Neural crest cell (in vitro differentiated cells): ENCODE results near the gene ZKSCAN1. TPM values are rescaled to one million over a fixed set of nuclear protein-coding genes. Genes with fewer than 3 reads are reported as not detected.
"Not testable (repeated sequence)": the region's sequence is repeated elsewhere in the genome, so short reads cannot be mapped to it uniquely, and the experiment has no call there.

Source experiments
- DNase-seq: peaks from one replicate; pipeline ENCODE4 v3.0.0; 2021; ENCODE audit warnings: low read depth, mixed read lengths, low spot score
- H3K27ac Mint-ChIP-seq: one replicate; pipeline ENCODE4 v1.8.0; 2021; ENCODE audit warnings: mild to moderate bottlenecking, mixed read lengths; ENCODE audit not compliant: unreplicated experiment
- H3K27me3 Mint-ChIP-seq: 2 replicates; pipeline ENCODE4 v1.8.0; 2021; ENCODE audit warnings: low read depth, mild to moderate bottlenecking, mixed read lengths
- H3K36me3 Mint-ChIP-seq: 2 replicates; pipeline ENCODE4 v1.8.0; 2021; ENCODE audit warnings: low read depth, mild to moderate bottlenecking, mixed read lengths
- H3K4me1 Mint-ChIP-seq: 2 replicates; pipeline ENCODE4 v1.8.0; 2021; ENCODE audit warnings: mixed read lengths
- H3K4me3 Mint-ChIP-seq: one replicate; pipeline ENCODE4 v1.8.0; 2021; ENCODE audit warnings: mild to moderate bottlenecking, mixed read lengths
- H3K9me3 Mint-ChIP-seq: 2 replicates; pipeline ENCODE4 v1.8.0; 2021; ENCODE audit warnings: mixed read lengths
- long read RNA-seq: library from polyadenylated mRNA; unstranded; transcript quantifications from one replicate; pipeline ENCODE4 v2.0.0, GENCODE V29; 2020
- total RNA-seq: library from RNA; stranded (reverse); gene quantifications from 2 replicates; pipeline ENCODE4 v1.2.1, GENCODE V29; 2021
- TF ChIP-seq, protein P1 (sequence below): fragments of 200-600 bp; sonication (generic); conservative IDR thresholded peaks from 2 replicates; pipeline ENCODE4 v1.5.0; 2021; ENCODE audit warnings: antibody characterized with exemption, mild to moderate bottlenecking

The ZKSCAN1 gene
- 122 and 133 TPM in 2 replicates for total RNA-seq
- long read RNA-seq, full-length matches to known transcripts = 101 of 129 reads
- long read RNA-seq, partial matches to known transcripts = 1 of 129 reads
- long read RNA-seq, other reads (novel, unspliced or antisense) = 27 of 129 reads

DNA sequence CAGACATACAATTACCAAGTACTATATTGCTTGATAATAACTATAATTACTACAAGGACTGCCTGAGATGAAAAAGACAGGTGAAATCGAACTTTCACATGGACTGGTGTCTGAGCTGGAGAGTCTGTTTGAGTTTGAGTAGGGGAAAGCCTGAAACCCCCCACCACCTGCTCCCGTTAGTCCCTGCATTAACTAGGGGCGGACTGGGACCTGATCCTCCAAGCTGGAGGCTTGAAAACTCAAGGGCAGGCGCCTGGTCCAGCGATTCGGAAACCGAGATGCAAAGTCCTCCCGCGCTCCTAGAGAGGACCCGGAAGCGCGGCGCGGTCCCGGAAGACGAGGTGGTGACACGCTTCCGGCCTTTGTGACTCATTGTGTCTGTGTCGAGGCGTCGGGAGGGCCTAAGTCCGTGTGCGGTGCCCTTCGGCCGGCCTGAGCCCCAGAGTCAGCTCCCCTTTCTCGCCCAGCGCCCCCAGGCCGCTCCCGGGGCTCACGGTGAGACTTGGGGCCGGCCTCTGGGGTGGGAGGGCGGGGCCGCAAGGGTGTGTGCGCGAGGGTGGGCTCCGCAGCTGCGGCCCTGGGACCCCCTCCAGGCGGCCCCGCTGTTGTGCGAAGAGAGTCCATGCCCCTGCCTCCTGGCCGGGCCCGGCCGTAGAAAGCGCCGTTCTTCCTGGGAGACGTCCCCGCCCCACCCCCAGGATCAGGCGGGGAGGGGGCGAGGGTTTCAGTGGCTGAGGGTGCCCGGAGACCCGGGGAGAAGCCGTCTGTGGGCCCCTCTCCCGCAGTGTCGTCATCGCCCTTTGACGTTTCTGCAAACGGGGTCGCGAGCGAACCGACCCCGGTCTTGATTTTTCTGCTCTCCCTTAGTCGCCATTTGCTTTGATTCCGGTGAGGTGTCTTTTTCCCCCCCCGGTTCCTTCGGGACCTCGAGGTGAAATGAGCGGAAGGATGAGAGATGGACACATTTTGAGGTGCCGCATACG is at the start of gene ZKSCAN1:
TSS of gene ZKSCAN1 (plus strand) at position 365 of the 983 bp plus-strand sequence. CDS start 7,911 bp downstream, outside the sequence.
- H3K9me3 Mint-ChIP-seq = no peaks in the 10 kb centered on the region
- TF ChIP-seq, protein P1, sequence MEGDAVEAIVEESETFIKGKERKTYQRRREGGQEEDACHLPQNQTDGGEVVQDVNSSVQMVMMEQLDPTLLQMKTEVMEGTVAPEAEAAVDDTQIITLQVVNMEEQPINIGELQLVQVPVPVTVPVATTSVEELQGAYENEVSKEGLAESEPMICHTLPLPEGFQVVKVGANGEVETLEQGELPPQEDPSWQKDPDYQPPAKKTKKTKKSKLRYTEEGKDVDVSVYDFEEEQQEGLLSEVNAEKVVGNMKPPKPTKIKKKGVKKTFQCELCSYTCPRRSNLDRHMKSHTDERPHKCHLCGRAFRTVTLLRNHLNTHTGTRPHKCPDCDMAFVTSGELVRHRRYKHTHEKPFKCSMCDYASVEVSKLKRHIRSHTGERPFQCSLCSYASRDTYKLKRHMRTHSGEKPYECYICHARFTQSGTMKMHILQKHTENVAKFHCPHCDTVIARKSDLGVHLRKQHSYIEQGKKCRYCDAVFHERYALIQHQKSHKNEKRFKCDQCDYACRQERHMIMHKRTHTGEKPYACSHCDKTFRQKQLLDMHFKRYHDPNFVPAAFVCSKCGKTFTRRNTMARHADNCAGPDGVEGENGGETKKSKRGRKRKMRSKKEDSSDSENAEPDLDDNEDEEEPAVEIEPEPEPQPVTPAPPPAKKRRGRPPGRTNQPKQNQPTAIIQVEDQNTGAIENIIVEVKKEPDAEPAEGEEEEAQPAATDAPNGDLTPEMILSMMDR = no peak

DNA sequence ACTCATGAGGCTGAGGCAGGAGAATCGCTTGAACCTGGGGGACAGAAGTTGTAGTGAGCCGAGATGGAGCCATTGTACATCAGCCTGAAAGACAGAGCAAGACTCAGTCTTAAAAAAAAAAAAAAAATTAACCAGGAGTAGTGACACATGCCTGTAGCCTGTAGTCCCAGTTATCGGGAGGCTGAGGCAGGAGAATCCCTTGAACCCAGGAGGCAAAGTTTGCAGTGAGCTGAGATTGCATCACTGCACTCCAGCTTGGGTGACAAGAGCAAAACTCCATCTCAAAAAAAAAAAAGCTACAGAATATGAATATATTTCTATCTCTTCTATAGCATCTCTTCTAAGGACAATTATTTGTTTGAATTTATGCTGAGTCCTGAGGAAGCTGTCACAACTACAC is 46.1 kb upstream of the ZKSCAN1 start:
- Mint-ChIP-seq H3K36me3 (no peaks in the 10 kb centered on the region), H3K27ac (no peak overlapping the region), H3K4me1 (no peaks in the 10 kb centered on the region), H3K9me3 (no peaks in the 10 kb centered on the region), H3K4me3 (no peak overlapping the region), H3K27me3 (peaks cover 56% of the 10 kb centered on the region)
- DNase-seq = no peak
- TF ChIP-seq, protein P1 = no peak

More for the DNA sequence above, at the start of gene ZKSCAN1:
- Mint-ChIP-seq H3K27me3 (peaks cover 18% of the 10 kb centered on the region), H3K27ac (peak within 1 kb of the TSS; percentile 98), H3K36me3 (no peaks in the 10 kb centered on the region), H3K4me3 (peak within 1 kb of the TSS; percentile 95), H3K4me1 (peaks cover 37% of the 10 kb centered on the region)
- DNase-seq = peak; percentile 75

- H3K9me3 Mint-ChIP-seq, H3K27ac Mint-ChIP-seq, H3K4me3 Mint-ChIP-seq, DNase-seq, H3K36me3 Mint-ChIP-seq, H3K4me1 Mint-ChIP-seq: not testable (repeated sequence)
- peaks cover 51% of the 10 kb centered on the region for H3K27me3 Mint-ChIP-seq
These were observed 45.6 kb upstream of the ZKSCAN1 start for GRCh38 chr7:99969813-99970212.

DNA sequence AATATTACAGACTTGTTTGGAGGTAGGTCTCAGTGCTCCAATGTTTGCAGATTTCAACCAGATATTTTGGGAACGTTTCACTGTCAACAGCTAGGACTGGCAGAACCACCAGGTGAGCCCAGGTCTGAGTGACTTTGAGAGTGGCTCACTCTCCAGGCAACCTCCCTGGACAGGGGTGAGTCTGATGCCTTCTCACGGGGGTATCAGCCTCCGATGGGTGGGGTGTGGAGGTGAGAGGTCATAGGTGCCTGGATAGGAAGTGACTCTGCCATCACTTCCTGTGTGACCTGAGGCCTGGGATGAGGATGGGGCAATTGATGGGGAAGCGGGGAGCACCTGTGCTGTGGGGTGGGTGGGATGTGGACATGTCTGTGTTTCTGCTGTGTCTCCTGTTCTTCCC is 44.2 kb upstream of the ZKSCAN1 start:
- Mint-ChIP-seq H3K9me3 (no peaks in the 10 kb centered on the region), H3K27me3 (peaks cover 43% of the 10 kb centered on the region), H3K4me3 (no peak overlapping the region), H3K36me3 (no peaks in the 10 kb centered on the region), H3K27ac (no peak overlapping the region), H3K4me1 (no peaks in the 10 kb centered on the region)
- TF ChIP-seq, protein P1 = no peak
- DNase-seq = no peak

GRCh38 chr7:99973817-99974216 is 41.6 kb upstream of the ZKSCAN1 start:
- not testable (repeated sequence) for H3K4me1 Mint-ChIP-seq, H3K27ac Mint-ChIP-seq, H3K36me3 Mint-ChIP-seq, H3K4me3 Mint-ChIP-seq, DNase-seq, H3K9me3 Mint-ChIP-seq
- peaks cover 28% of the 10 kb centered on the region for H3K27me3 Mint-ChIP-seq

GRCh38 chr7:99974681-99975080 is 40.7 kb upstream of the ZKSCAN1 start:
- no peaks in the 10 kb centered on the region for H3K9me3 Mint-ChIP-seq
- no peak overlapping the region for H3K27ac Mint-ChIP-seq
- H3K4me1 Mint-ChIP-seq = peaks cover 4% of the 10 kb centered on the region
- TF ChIP-seq, protein P1 = no peak
- H3K4me3 Mint-ChIP-seq = no peak overlapping the region
- peaks cover 25% of the 10 kb centered on the region for H3K27me3 Mint-ChIP-seq
- DNase-seq = no peak
- H3K36me3 Mint-ChIP-seq = no peaks in the 10 kb centered on the region
